Measurements from ENCODE around the gene CCDC102B.

Gene CCDC102B

DNA sequence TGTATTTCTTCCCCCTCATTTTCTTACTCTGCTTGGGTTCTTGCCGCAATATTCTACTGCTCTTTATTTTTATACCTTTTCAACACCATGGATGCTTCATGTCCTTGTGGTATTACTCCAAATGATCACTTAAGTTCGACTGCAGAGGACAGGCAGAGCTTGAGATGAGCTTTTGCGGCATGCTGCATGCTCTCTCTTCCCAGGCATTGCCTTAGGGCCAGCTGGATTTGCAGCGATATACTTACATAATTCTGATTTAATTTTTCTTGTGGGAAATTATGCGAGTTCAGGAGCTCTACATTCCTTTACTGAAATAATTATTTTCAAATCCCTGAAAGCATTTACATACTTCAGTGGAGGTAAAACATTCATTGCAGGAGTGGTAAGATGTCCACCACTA is 288.1 kb downstream of the CCDC102B start:
- no peak for TF ChIP-seq CTCF (conservative IDR thresholded peaks at IDR 0.05; ENCODE audit: low read length)
- H3K4me3 ChIP-seq (ENCODE audit: low read length) = no peak overlapping the region
- DNase-seq (ENCODE audit: low read depth) = no peak

DNA sequence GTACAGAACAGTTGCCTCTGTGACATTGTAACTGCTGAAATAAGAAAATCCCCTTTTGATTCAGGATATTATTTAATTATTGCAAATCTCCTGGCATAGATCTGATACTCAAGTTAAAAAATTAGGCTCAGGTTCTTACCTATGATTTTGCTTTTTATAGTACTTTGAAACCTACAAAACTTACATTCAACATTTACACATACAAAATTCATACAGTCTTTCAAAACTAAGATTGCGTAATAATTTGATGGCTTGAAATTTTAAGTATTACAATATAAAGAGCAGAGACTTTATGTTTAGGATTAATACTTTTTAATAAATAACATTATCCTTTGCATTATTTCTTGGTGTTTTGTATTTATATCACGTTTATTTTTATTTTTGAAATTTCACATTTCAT is 291.1 kb downstream of the CCDC102B start:
- no peak overlapping the region for H3K4me3 ChIP-seq (ENCODE audit: low read length)
- TF ChIP-seq CTCF (conservative IDR thresholded peaks at IDR 0.05; ENCODE audit: low read length) = no peak

DNA sequence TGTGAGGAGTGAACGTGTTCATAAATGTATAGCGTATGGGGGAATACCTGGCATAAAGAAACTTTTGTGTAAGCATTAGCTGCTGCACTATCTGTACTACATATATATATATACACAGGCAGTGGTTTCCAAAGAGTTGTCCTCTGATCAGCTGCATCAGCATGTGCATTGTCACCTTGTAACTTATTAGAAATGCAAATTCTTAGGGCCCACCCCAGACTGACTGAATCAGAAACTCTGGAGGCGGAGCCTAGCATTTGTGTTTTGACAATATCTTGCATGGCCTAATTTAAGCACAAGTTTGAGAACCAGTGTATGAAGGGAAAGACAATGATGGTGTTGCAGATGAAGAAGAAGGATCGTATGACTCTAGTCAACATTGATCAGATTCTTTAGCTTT is 299.5 kb downstream of the CCDC102B start:
- no peak for DNase-seq (ENCODE audit: low read depth)
- H3K4me3 ChIP-seq (ENCODE audit: low read length) = no peak overlapping the region
- no peak for TF ChIP-seq CTCF (conservative IDR thresholded peaks at IDR 0.05; ENCODE audit: low read length)

More for the DNA sequence above, 291.1 kb downstream of the CCDC102B start:
- DNase-seq (ENCODE audit: low read depth) = no peak

DNA sequence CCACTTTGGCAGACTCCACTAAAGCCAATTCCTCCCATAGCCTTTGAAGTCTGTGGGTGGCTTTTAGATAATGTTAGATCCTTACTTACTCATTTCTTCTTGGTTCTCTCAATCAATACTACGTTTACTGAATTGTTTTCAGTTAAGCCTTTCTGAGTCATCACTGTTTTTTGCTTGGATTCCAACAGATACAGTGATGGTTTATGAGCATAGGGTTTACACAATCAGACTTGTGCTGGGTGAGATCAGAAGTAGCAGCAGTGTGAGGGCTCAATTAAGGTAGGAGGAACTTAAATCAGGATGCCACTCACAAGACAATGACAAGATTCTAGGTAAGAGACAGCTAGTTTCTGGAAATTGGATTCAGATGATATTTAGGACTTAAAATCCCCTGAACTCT is 305.1 kb downstream of the CCDC102B start:
- H3K4me3 ChIP-seq (ENCODE audit: low read length) = no peak overlapping the region
- DNase-seq (ENCODE audit: low read depth) = peak; percentile 0
- no peak for TF ChIP-seq CTCF (conservative IDR thresholded peaks at IDR 0.05; ENCODE audit: low read length)
